Tibial artery (tissue), 4 donors: ENCODE data around the gene ATP2C1.

Experiments used
- DNase-seq, 2 donors: peaks; one replicate each; pipeline ENCODE4 v3.0.0-alpha.2; 2019
- H3K27ac ChIP-seq, 2 donors: fragments of 200-600 bp; sonication (generic) in 1 of 2; 1 replicate in 1 of 2; 2 replicates in 1 of 2; pipeline ENCODE4 v1.5.1; 2018 to 2019; ENCODE audit warnings: mild to moderate bottlenecking in 1 of 2
- H3K27me3 ChIP-seq, 2 donors: fragments of 200-600 bp; sonication (generic) in 1 of 2; one replicate each; pipeline versions ENCODE4 v1.5.1 to v1.6.0; 2016 to 2019
- H3K36me3 ChIP-seq, 3 donors: fragments of 200-600 bp; sonication (generic) in 2 of 3; one replicate each; pipeline ENCODE4 v1.5.1; 2016 to 2019; ENCODE audit warnings: mild to moderate bottlenecking in 2 of 3
- H3K4me1 ChIP-seq, 4 donors: fragments of 200-600 bp; sonication (generic) in 2 of 4; 1 replicate in 3 of 4; 2 replicates in 1 of 4; pipeline ENCODE4 v1.5.1; 2016 to 2019
- H3K4me3 ChIP-seq, 2 donors: fragments of 200-600 bp; sonication (generic) in 1 of 2; 1 replicate in 1 of 2; 2 replicates in 1 of 2; pipeline ENCODE4 v1.5.1; 2018 to 2019; ENCODE audit warnings: mild to moderate bottlenecking in 2 of 2
- H3K9me3 ChIP-seq, 3 donors: fragments of 200-600 bp; sonication (generic) in 1 of 3; one replicate each; pipeline ENCODE4 v1.5.1; 2016 to 2019
- CTCF ChIP-seq, 2 experiments: fragments of 200-600 bp in 1 of 2; fragments of 450-650 bp in 1 of 2; IDR thresholded peaks; one replicate each; pipeline ENCODE4 v1.5.1; 2017 to 2019; ENCODE audit warnings: antibody characterized with exemption in 2 of 2, mild to moderate bottlenecking in 1 of 2, moderate library complexity in 1 of 2
- intact Hi-C: fragments of 100-400 bp; cut with DNase I; formaldehyde crosslinking; loops from one replicate; pipeline ENCODE4 v1.15.0; 2023; ENCODE audit warnings: low total_unique reads

The ATP2C1 gene

GRCh38 chr3:130893376-130894129 is at the start of gene ATP2C1:
Gene ATP2C1 (plus strand): TSS chr3:130894084. CDS start chr3:130894770, 686 bp downstream.
- H3K27me3 ChIP-seq, result no peaks in the 10 kb centered on the region
- H3K9me3 ChIP-seq, result no peaks in the 10 kb centered on the region
- peak within 1 kb of the TSS; percentile 78 to 91 for H3K4me3 ChIP-seq
- DNase-seq, result peak; percentile 97 to 98
- peaks cover 0 to 39% (median 11%) of the 10 kb centered on the region in 4 donors for H3K4me1 ChIP-seq
- H3K36me3 ChIP-seq, result no peaks in the 10 kb centered on the region
- no peak for TF ChIP-seq CTCF (IDR thresholded peaks at IDR 0.05)
- intact Hi-C loops, result loop anchor here (5.0 to 10.0 kb wide), 2 partner anchors 136 to 491 kb away; partner anchors contain the start of gene NUDT16
- H3K27ac ChIP-seq, result peak within 1 kb of the TSS; percentile 93 to 99

- Histone ChIP-seq H3K27ac (no peak overlapping the region), H3K4me3 (no peak overlapping the region), H3K9me3 (no peaks in the 10 kb centered on the region), H3K27me3 (no peaks in the 10 kb centered on the region), H3K36me3 (no peaks in the 10 kb centered on the region), H3K4me1 (peaks cover 0 to 8% (median 4%) of the 10 kb centered on the region in 4 donors)
- no peak for TF ChIP-seq CTCF (IDR thresholded peaks at IDR 0.05)
- intact Hi-C loops, result no loop called here
- no peak for DNase-seq
Observed at GRCh38 chr3:130844462-130844861, 49.4 kb upstream of the ATP2C1 start.

- H3K4me3 ChIP-seq, result no peak overlapping the region
- H3K27ac ChIP-seq, result no peak overlapping the region
- intact Hi-C loops, result no loop called here
- H3K9me3 ChIP-seq, result no peaks in the 10 kb centered on the region
- H3K36me3 ChIP-seq, result no peaks in the 10 kb centered on the region
- peaks cover 0 to 22% (median 11%) of the 10 kb centered on the region in 4 donors for H3K4me1 ChIP-seq
- no peaks in the 10 kb centered on the region for H3K27me3 ChIP-seq
- DNase-seq, result no peak
- TF ChIP-seq CTCF (IDR thresholded peaks at IDR 0.05), result no peak
Observed at GRCh38 chr3:130846181-130846580, 47.7 kb upstream of the ATP2C1 start.

GRCh38 chr3:130849091-130849552 is 44.8 kb upstream of the ATP2C1 start:
- Histone ChIP-seq H3K36me3 (no peaks in the 10 kb centered on the region), H3K4me3 (no peak overlapping the region), H3K9me3 (no peaks in the 10 kb centered on the region), H3K27me3 (no peaks in the 10 kb centered on the region), H3K27ac (no peak overlapping the region), H3K4me1 (peaks cover 0 to 36% (median 20%) of the 10 kb centered on the region in 4 donors)
- DNase-seq, result no peak
- intact Hi-C loops, result no loop called here
- no peak for TF ChIP-seq CTCF (IDR thresholded peaks at IDR 0.05)

GRCh38 chr3:130850044-130850797 is 43.7 kb upstream of the ATP2C1 start:
- Histone ChIP-seq H3K36me3 (no peaks in the 10 kb centered on the region), H3K4me1 (peaks cover 0 to 36% (median 20%) of the 10 kb centered on the region in 4 donors), H3K27ac (peak overlapping the region; percentile 59 to 67), H3K27me3 (no peaks in the 10 kb centered on the region), H3K9me3 (no peaks in the 10 kb centered on the region), H3K4me3 (peak overlapping the region; percentile 43 to 48)
- no peak for TF ChIP-seq CTCF (IDR thresholded peaks at IDR 0.05)
- DNase-seq, result peak in 1 of 2 donors; percentile 26
- intact Hi-C loops, result no loop called here
